ENCODE results near the gene WT1. TPM values are rescaled to one million over a fixed set of nuclear protein-coding genes. Genes with fewer than 3 reads are reported as not detected.

WT1 gene
- total RNA-seq (ENCODE audit: low replicate concordance) = 0.15 and 2.8 TPM in 2 replicates

GRCh38 chr11:32435511-32435941 lies at the start of gene WT1:
Gene WT1 (minus strand): TSS chr11:32435539.

Other genes starting within 250 kb of the WT1 start
- gene EIF3M, start 148.3 kb upstream of the WT1 start, total RNA-seq (ENCODE audit: low replicate concordance) = 257 and 351 TPM in 2 replicates

Data from smooth muscle cell of the coronary artery (primary cell).